Fibroblast of villous mesenchyme (primary cell): Measurements from ENCODE around the gene GPR15LG. TPM values are rescaled to one million over a fixed set of nuclear protein-coding genes. Genes with fewer than 3 reads are reported as not detected.

Experiments
- DNase-seq: peaks from one replicate; pipeline ENCODE4 v3.0.0-alpha.2; 2010; ENCODE audit warnings: low read depth
- H3K4me3 ChIP-seq: 2 replicates; pipeline ENCODE4 v1.5.1; 2011; ENCODE audit warnings: low read depth, mild to moderate bottlenecking, low read length
- CTCF ChIP-seq: IDR thresholded peaks from 2 replicates; pipeline ENCODE4 v1.5.1; 2012; ENCODE audit warnings: low read depth, mild to moderate bottlenecking, low read length; ENCODE audit not compliant: insufficient read depth
- total RNA-seq: library from RNA; depleted of rRNA; stranded (reverse); fragments of >200 nt; gene quantifications from 2 replicates; pipeline ENCODE4 v1.2.3, GENCODE V29; 2012

The GPR15LG gene
- total RNA-seq, 1 donor = not detected

- no peak overlapping the region for H3K4me3 ChIP-seq
- TF ChIP-seq CTCF = no peak
- DNase-seq = no peak
These were observed 23.3 kb downstream of the GPR15LG start for GRCh38 chr10:84196941-84197340.

DNA sequence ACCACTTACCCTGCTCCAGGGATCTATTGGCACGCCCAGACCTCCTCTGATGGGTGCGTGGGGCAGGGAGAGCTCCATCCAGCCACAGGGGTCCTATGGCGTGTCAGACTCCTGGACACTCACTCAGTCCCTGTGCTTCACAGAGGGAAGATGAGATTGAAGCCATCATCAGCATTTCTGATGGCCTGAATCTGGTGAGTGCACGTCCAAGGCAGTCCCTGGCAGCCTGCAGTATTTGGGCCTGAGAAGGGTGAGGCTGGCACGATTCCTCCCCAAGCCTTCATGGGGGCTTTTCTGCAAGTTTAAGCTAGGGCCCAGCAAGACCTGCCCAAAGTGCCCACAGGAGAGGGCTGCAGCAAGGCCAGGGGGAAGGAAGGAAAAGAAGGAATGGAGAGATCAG, 24.0 kb downstream of the GPR15LG start:
- TF ChIP-seq CTCF = no peak
- DNase-seq = no peak
- H3K4me3 ChIP-seq = no peak overlapping the region

- no peak for TF ChIP-seq CTCF
- DNase-seq = no peak
These were observed 24.8 kb downstream of the GPR15LG start for GRCh38 chr10:84198206-84198915.

GRCh38 chr10:84200537-84201243, 27.1 kb downstream of the GPR15LG start:
- TF ChIP-seq CTCF = no peak
- no peak for DNase-seq
- no peak overlapping the region for H3K4me3 ChIP-seq

More at GRCh38 chr10:84198206-84198915, 24.8 kb downstream of the GPR15LG start:
- no peak overlapping the region for H3K4me3 ChIP-seq

- no peak for TF ChIP-seq CTCF
- DNase-seq = no peak
- no peak overlapping the region for H3K4me3 ChIP-seq
These were observed 27.6 kb downstream of the GPR15LG start for GRCh38 chr10:84201244-84201606.

- H3K4me3 ChIP-seq = no peak overlapping the region
- no peak for TF ChIP-seq CTCF
- no peak for DNase-seq
These were observed 28.1 kb downstream of the GPR15LG start for GRCh38 chr10:84201682-84202081.
